Measurements from ENCODE around the gene DNAJB4.
"Not testable (repeated sequence)": the region's sequence is repeated elsewhere in the genome, so short reads cannot be mapped to it uniquely, and the experiment has no call there.

DNAJB4 gene

GRCh38 chr1:77991638-77992037, 13.1 kb upstream of the DNAJB4 start:
- DNase-seq: no peak

GRCh38 chr1:77994117-77994705, 10.5 kb upstream of the DNAJB4 start:
- no peak for DNase-seq

- no peak for DNase-seq
Measured at GRCh38 chr1:77996734-77997133, 8.0 kb upstream of the DNAJB4 start.

GRCh38 chr1:78000536-78000935, 4.2 kb upstream of the DNAJB4 start:
- DNase-seq: not testable (repeated sequence)

- DNase-seq: peak; percentile 8
Measured at GRCh38 chr1:78003070-78003746, 1.5 kb upstream of the DNAJB4 start.

- peak; percentile 74 for DNase-seq
Measured at GRCh38 chr1:78003882-78004718, 639 bp upstream of the DNAJB4 start.

- DNase-seq: no peak
Measured at GRCh38 chr1:78005448-78005722, 646 bp downstream of the DNAJB4 start.

GRCh38 chr1:78005755-78006154, 1.0 kb downstream of the DNAJB4 start:
- DNase-seq: peak; percentile 38

- DNase-seq: no peak
Measured at GRCh38 chr1:78006521-78006920, 1.8 kb downstream of the DNAJB4 start.

- no peak for DNase-seq
Measured at GRCh38 chr1:78007677-78008341, 3.1 kb downstream of the DNAJB4 start.

GRCh38 chr1:78009276-78009675, 4.5 kb downstream of the DNAJB4 start:
- no peak for DNase-seq

GRCh38 chr1:78009836-78010235, 5.1 kb downstream of the DNAJB4 start:
- DNase-seq: no peak

- no peak for DNase-seq
Measured at GRCh38 chr1:78011050-78011449, 6.3 kb downstream of the DNAJB4 start.

- no peak for DNase-seq
Measured at GRCh38 chr1:78015148-78015547, 10.4 kb downstream of the DNAJB4 start.

- no peak for DNase-seq
Measured at GRCh38 chr1:78019024-78019423, 14.3 kb downstream of the DNAJB4 start.

- DNase-seq: not testable (repeated sequence)
Measured at GRCh38 chr1:78021134-78021533, 16.4 kb downstream of the DNAJB4 start.

GRCh38 chr1:78029793-78030192, 25.1 kb downstream of the DNAJB4 start:
- DNase-seq: no peak

- no peak for DNase-seq
Measured at GRCh38 chr1:78032996-78033796, 28.5 kb downstream of the DNAJB4 start.

GRCh38 chr1:78033797-78034172, 29.0 kb downstream of the DNAJB4 start:
- no peak for DNase-seq

GRCh38 chr1:78035121-78035520, 30.4 kb downstream of the DNAJB4 start:
- no peak for DNase-seq

GRCh38 chr1:78036450-78036849, 31.7 kb downstream of the DNAJB4 start:
- no peak for DNase-seq

GRCh38 chr1:78038071-78038470, 33.3 kb downstream of the DNAJB4 start:
- no peak for DNase-seq

- DNase-seq: no peak
Measured at GRCh38 chr1:78038491-78038939, 33.8 kb downstream of the DNAJB4 start.

All from NCI-H2171 treated with DMSO at 0.1 percent for 48 hours (cell line).